Measurements from ENCODE around the gene RPL10A. TPM values are rescaled to one million over a fixed set of nuclear protein-coding genes. Genes with fewer than 3 reads are reported as not detected.

RPL10A gene
- total and polyA plus RNA-seq, 2 of the 13 experiments (the other 11 are each of a cell fraction or from before 2014, with no cell fraction given): 1,854 to 2,726 TPM

DNA sequence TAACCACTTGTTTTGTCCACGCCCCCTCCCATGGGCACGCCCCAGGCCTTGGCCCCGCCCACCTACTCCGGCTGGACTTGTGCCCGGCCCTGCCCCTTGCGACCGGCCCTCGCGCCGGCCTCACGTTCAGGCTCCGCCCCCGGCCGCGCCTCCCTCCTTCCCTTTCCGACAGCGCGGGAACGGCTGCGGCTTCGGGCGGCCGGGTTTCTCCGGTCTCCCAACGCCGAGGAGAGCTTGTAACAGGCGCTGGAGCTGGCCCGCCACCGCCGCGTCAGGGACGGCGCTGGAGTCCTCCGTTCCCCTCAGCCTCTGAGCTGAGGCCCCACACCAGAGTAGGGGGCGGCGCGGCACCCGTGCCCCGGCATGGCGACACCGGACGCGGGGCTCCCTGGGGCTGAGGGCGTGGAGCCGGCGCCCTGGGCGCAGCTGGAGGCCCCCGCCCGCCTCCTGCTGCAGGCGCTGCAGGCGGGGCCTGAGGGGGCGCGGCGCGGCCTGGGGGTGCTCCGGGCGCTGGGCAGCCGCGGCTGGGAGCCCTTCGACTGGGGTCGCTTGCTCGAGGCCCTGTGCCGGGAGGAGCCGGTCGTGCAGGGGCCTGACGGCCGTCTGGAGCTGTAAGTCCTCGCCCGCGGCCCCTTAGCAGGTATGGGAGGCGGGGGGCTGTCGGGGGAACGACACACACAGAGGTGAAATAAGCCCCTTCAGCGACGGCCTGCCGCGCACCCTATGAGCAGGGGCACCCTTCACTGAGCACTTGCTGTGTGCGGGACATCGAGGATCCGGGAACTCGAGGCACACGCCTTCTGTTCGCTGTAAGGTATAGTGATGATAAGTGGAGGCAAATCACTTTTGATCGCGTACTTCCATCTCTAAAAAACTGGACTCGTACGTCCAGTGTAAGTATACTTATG, 15.8 kb upstream of the RPL10A start, which contains the start of gene FANCE (continued):
- TF ChIP-seq XBP1 (CRISPR knock-in tag; IDR thresholded peaks at IDR 0.05): 0 out of 2 replicates have a peak, but pooled peaks have one; percentile 25
- TF ChIP-seq BRCA1 (CRISPR knock-in tag; IDR thresholded peaks at IDR 0.05): no peak
- TF ChIP-seq ZNF552 (CRISPR knock-in tag; IDR thresholded peaks at IDR 0.05; ENCODE audit: borderline replicate concordance): no peak
- TF ChIP-seq ZNF619 (CRISPR knock-in tag; IDR thresholded peaks at IDR 0.05): peak; percentile 34
- no peak for TF ChIP-seq KLF11 (CRISPR knock-in tag; IDR thresholded peaks at IDR 0.05)
- TF ChIP-seq YY1 (IDR thresholded peaks at IDR 0.05; ENCODE audit: insufficient read depth, insufficient replicate concordance, low read depth, low read length): peak; percentile 71
- peak; percentile 14; the same call in 1 of the 2 replicates for TF ChIP-seq ZBTB38 (CRISPR knock-in tag; IDR thresholded peaks at IDR 0.05)
- no peak for TF ChIP-seq U2AF1 (optimal IDR thresholded peaks at IDR 0.05; ENCODE audit: low read depth, low read length)
- no peak for TF ChIP-seq ZNF737 (CRISPR knock-in tag; IDR thresholded peaks at IDR 0.05; ENCODE audit: borderline replicate concordance)
- TF ChIP-seq ZBTB8A (CRISPR knock-in tag; IDR thresholded peaks at IDR 0.05; ENCODE audit: borderline replicate concordance, low read depth): no peak
- TF ChIP-seq SMAD3 (CRISPR knock-in tag; IDR thresholded peaks at IDR 0.05): no peak
- TF ChIP-seq MED8 (CRISPR knock-in tag; IDR thresholded peaks at IDR 0.05; ENCODE audit: insufficient replicate concordance): peak; percentile 44
- no peak for TF ChIP-seq ZNF460 (CRISPR knock-in tag; IDR thresholded peaks at IDR 0.05; ENCODE audit: borderline replicate concordance)
- TF ChIP-seq, protein P1, sequence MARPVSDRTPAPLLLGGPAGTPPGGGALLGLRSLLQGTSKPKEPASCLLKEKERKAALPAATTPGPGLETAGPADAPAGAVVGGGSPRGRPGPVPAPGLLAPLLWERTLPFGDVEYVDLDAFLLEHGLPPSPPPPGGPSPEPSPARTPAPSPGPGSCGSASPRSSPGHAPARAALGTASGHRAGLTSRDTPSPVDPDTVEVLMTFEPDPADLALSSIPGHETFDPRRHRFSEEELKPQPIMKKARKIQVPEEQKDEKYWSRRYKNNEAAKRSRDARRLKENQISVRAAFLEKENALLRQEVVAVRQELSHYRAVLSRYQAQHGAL (CRISPR knock-in tag; IDR thresholded peaks at IDR 0.05; ENCODE audit: not compliant biosample characterization): no peak
- TF ChIP-seq RXRB (CRISPR knock-in tag; IDR thresholded peaks at IDR 0.05; ENCODE audit: borderline replicate concordance): peak; percentile 66
- no peak for TF ChIP-seq ZNF24 (IDR thresholded peaks at IDR 0.05)
- TF ChIP-seq TCF7L2 (IDR thresholded peaks at IDR 0.05; ENCODE audit: low read depth, low read length): no peak
- TF ChIP-seq ZNF891 (CRISPR knock-in tag; IDR thresholded peaks at IDR 0.05): peak; percentile 61; the same call in 1 of the 2 replicates
- TF ChIP-seq, protein P2, sequence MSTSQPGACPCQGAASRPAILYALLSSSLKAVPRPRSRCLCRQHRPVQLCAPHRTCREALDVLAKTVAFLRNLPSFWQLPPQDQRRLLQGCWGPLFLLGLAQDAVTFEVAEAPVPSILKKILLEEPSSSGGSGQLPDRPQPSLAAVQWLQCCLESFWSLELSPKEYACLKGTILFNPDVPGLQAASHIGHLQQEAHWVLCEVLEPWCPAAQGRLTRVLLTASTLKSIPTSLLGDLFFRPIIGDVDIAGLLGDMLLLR (CRISPR knock-in tag; IDR thresholded peaks at IDR 0.05): peak; percentile 35; the same call in 1 of the 2 replicates
- TF ChIP-seq, protein P3, sequence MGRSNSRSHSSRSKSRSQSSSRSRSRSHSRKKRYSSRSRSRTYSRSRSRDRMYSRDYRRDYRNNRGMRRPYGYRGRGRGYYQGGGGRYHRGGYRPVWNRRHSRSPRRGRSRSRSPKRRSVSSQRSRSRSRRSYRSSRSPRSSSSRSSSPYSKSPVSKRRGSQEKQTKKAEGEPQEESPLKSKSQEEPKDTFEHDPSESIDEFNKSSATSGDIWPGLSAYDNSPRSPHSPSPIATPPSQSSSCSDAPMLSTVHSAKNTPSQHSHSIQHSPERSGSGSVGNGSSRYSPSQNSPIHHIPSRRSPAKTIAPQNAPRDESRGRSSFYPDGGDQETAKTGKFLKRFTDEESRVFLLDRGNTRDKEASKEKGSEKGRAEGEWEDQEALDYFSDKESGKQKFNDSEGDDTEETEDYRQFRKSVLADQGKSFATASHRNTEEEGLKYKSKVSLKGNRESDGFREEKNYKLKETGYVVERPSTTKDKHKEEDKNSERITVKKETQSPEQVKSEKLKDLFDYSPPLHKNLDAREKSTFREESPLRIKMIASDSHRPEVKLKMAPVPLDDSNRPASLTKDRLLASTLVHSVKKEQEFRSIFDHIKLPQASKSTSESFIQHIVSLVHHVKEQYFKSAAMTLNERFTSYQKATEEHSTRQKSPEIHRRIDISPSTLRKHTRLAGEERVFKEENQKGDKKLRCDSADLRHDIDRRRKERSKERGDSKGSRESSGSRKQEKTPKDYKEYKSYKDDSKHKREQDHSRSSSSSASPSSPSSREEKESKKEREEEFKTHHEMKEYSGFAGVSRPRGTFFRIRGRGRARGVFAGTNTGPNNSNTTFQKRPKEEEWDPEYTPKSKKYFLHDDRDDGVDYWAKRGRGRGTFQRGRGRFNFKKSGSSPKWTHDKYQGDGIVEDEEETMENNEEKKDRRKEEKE (IDR thresholded peaks at IDR 0.05): no peak
- no peak for TF ChIP-seq PTBP1 (IDR thresholded peaks at IDR 0.05; ENCODE audit: low read depth, low read length, poor library complexity, severe bottlenecking)
- no peak for TF ChIP-seq SRSF4 (IDR thresholded peaks at IDR 0.05; ENCODE audit: low read depth, low read length, poor library complexity, severe bottlenecking)
- TF ChIP-seq ZNF572 (CRISPR knock-in tag; IDR thresholded peaks at IDR 0.05): peak; percentile 81
- TF ChIP-seq ZNF816 (CRISPR knock-in tag; IDR thresholded peaks at IDR 0.05; ENCODE audit: borderline replicate concordance): no peak
- no peak for TF ChIP-seq ELF4 (CRISPR knock-in tag; IDR thresholded peaks at IDR 0.05; ENCODE audit: borderline replicate concordance)
